Stomach smooth muscle (tissue), 2 donors: ENCODE results near the gene SYNDIG1L.

Experiments used
- H3K27ac ChIP-seq: one replicate; pipeline ENCODE4 v1.7.0; 2013; ENCODE audit warnings: mild to moderate bottlenecking, low read length, inconsistent platforms
- H3K27me3 ChIP-seq, 2 donors: one replicate each; pipeline ENCODE4 v1.7.0; 2013; ENCODE audit warnings: low read length in 2 of 2; ENCODE audit not compliant: insufficient read depth in 2 of 2, control insufficient read depth in 1 of 2
- H3K36me3 ChIP-seq, 2 donors: one replicate each; pipeline ENCODE4 v1.7.0; 2013; ENCODE audit warnings: low read length in 2 of 2; ENCODE audit not compliant: control insufficient read depth in 2 of 2, insufficient read depth in 2 of 2
- H3K4me1 ChIP-seq: one replicate; pipeline ENCODE4 v1.7.0; 2013; ENCODE audit warnings: low read length; ENCODE audit not compliant: control insufficient read depth, insufficient read depth
- H3K4me3 ChIP-seq, 2 donors: one replicate each; pipeline ENCODE4 v1.7.0; 2013; ENCODE audit warnings: low read length in 2 of 2
- H3K9ac ChIP-seq, 2 donors: one replicate each; pipeline ENCODE4 v1.7.0; 2013; ENCODE audit warnings: low read length in 2 of 2, mild to moderate bottlenecking in 1 of 2
- H3K9me3 ChIP-seq, 2 donors: one replicate each; pipeline ENCODE4 v1.7.0; 2013; ENCODE audit warnings: low read length in 2 of 2; ENCODE audit not compliant: control insufficient read depth in 2 of 2
- donor health status: healthy.
- donor health status: Pancreatic carcinoma.

Gene SYNDIG1L

DNA sequence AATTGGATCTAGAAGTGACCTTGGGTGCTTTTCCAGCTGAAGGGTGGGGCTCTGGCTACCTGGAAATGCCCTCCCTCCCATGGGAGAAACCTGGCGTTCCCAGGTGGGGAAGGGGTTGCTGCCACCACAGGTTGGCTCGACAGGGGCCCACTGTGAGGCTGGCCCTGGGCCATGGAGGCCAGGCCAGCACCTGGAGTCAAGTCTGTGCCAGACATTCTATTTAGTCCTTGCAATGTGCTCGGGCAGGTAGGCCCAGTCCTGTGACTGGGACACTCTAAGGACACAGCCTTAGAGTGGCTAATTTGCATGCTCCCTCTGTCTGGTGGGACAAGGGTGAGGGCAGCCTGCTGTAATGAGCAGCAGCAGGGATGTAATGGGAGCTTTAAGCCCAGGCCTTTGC is 65.8 kb downstream of the SYNDIG1L start:
- Histone ChIP-seq H3K27me3 (peaks cover 7 to 13% of the 10 kb centered on the region in 2 donors), H3K9me3 (no peaks in the 10 kb centered on the region), H3K27ac (no peak overlapping the region), H3K9ac (no peak overlapping the region), H3K36me3 (no peaks in the 10 kb centered on the region), H3K4me3 (no peak overlapping the region), H3K4me1 (peaks cover 2% of the 10 kb centered on the region)

- Histone ChIP-seq H3K4me1 (peaks cover 2% of the 10 kb centered on the region), H3K27me3 (peaks cover 4 to 5% of the 10 kb centered on the region in 2 donors), H3K9me3 (no peaks in the 10 kb centered on the region), H3K36me3 (no peaks in the 10 kb centered on the region), H3K4me3 (no peak overlapping the region), H3K27ac (no peak overlapping the region), H3K9ac (no peak overlapping the region)
These were observed 67.7 kb downstream of the SYNDIG1L start for GRCh38 chr14:74358176-74358829.

DNA sequence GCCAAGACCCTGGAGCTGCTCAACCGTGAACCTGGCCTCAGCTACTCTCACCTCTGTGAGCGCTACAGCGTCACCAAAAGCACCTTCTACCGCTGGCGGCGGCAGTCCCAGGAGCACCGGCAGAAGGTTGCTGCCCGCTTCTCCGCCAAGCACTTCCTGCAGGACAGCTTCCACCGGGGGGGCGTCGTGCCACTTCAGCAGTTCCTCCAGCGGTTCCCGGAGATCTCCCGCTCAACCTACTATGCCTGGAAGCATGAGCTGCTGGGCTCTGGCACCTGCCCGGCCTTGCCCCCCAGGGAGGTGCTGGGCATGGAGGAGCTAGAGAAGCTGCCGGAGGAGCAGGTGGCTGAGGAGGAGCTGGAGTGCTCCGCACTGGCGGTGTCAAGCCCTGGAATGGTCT is 68.4 kb downstream of the SYNDIG1L start:
- H3K9ac ChIP-seq: no peak overlapping the region
- peaks cover 1 to 3% of the 10 kb centered on the region in 2 donors for H3K27me3 ChIP-seq
- peaks cover 2% of the 10 kb centered on the region for H3K4me1 ChIP-seq
- H3K27ac ChIP-seq: no peak overlapping the region
- no peaks in the 10 kb centered on the region for H3K36me3 ChIP-seq
- no peaks in the 10 kb centered on the region for H3K9me3 ChIP-seq
- H3K4me3 ChIP-seq: no peak overlapping the region

DNA sequence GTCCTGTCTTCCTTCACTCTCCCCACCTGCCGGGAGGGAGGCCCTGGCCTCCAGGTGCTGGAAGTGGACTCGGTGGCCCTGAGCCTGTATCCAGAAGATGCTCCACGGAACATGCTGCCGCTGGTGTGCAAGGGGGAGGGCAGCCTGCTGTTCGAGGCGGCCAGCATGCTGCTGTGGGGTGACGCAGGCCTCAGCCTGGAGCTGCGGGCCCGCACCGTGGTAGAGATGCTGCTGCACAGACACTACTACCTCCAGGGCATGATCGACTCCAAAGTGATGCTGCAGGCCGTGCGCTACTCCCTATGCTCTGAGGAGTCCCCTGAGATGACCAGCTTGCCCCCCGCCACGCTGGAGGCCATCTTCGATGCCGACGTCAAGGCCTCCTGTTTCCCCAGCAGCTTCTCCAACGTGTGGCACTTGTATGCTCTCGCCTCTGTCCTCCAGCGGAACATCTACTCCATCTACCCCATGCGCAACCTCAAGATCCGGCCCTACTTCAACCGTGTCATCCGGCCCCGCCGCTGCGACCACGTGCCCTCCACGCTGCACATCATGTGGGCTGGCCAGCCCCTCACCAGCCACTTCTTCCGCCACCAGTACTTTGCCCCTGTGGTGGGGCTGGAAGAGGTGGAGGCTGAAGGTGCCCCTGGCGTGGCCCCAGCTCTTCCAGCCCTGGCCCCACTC is 69.0 kb downstream of the SYNDIG1L start:
- no peak overlapping the region for H3K4me3 ChIP-seq
- no peaks in the 10 kb centered on the region for H3K9me3 ChIP-seq
- peaks cover 0 to 2% of the 10 kb centered on the region in 2 donors for H3K27me3 ChIP-seq
- no peaks in the 10 kb centered on the region for H3K36me3 ChIP-seq
- no peaks in the 10 kb centered on the region for H3K4me1 ChIP-seq
- no peak overlapping the region for H3K9ac ChIP-seq
- no peak overlapping the region for H3K27ac ChIP-seq
